KBM-7 (cell line): ENCODE results near the gene CMTM6.
"Not testable (repeated sequence)": the region's sequence is repeated elsewhere in the genome, so short reads cannot be mapped to it uniquely, and the experiment has no call there.

Source experiments
- DNase-seq: peaks from one replicate; pipeline ENCODE4 v3.0.0-alpha.2; 2015
- in situ Hi-C: fragments of 300-500 bp; cut with MboI; formaldehyde crosslinking; loops from 2 replicates; pipeline ENCODE4 v1.14.3; 2020; ENCODE audit warnings: low sequenced_read_pairs, low pct_unique_long_range_greater_than_20kb, mixed read lengths

Gene CMTM6

DNA sequence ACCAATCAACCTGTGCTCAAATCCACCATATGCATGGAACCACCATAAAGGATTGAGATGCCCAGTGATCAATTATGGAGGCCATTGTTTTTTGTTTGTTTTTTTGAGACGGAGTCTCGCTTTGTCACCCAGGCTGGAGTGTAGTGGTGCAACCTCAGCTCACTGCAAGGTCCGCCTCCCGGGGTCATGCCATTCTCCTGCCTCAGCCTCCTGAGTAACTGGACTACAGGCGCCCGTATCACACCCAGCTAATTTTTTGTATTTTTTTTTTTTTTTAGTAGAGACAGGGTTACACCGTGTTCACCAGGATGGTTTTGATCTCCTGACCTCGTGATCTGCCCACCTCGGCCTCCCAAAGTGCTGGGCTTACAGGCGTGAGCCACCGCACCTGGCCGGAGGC, 30.5 kb downstream of the CMTM6 start:
- DNase-seq, in situ Hi-C loops: not testable (repeated sequence)

DNA sequence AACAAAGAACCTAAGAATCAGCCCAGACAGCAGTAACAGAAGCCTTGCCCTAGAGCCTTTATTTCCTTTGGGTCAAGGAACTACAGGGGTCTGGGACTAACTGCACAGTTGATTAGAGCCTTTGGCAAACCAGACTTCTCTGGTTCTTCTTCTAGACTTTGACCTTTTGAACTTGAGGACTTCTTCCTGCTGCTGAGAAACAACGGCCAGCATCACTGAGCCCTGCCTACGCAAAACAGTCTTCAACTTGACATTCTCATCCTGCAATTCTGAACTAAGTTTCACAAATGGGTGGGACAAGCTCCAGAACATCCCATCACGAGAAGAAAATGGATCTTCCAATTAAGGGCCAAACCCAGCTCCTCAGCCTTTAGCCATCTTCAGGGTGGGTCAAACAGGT, 31.4 kb downstream of the CMTM6 start:
- in situ Hi-C loops: no loop called here

DNA sequence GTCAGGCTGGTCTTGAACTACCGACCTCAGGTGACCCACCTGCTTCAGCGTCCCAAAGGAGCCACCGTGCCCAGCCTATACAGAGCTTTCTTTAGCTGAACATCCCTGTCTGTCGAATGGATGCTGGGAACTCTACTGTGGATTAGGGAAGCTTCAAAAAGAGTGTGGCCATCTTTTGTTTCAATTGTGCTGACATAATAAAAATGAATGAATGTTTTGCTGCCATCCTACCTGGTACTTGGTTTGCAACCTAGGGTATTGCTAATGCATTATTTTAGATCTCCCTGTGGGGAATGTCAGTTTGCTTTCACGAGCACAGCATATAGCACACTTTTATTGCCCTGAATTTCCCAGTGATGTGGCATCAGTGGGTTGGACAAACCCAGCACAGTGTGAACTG, 32.3 kb downstream of the CMTM6 start:
- in situ Hi-C loops: no loop called here
- no peak for DNase-seq

More for the DNA sequence above, 31.4 kb downstream of the CMTM6 start:
- no peak for DNase-seq

DNA sequence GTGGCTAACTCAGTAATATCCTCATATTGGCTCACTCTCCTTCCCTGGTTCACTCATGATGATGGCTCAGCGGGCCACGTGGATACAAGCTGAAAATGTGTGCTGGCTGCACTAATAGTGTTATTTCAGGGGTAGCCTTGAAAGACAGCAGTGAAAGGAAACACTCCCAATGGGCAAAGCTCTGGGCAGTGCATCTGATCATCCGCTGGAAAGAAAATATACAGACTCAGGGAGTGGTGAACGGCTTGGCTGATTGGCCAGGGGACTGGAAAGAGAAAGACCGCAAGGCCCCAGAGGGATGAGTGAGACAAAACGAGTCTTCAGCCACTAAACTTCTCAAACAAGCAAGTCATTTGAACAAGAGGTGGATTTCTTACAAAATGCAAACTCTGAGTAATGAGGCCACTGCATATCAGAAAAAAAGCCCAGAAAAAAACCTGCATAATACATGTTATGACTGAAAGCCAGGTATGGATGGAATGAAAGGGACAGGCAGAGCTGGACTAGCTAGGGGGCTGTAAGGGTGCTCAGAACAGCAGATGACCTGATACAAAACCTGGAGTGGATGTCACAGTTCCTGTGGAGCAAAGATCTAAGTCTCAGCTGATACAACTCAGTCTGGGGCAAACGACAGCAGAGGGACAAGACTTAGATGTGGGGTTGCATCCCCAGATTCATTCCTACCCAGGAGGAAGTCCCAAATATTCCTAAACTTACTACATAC, 33.3 kb downstream of the CMTM6 start:
- in situ Hi-C loops: no loop called here
- DNase-seq: no peak

DNA sequence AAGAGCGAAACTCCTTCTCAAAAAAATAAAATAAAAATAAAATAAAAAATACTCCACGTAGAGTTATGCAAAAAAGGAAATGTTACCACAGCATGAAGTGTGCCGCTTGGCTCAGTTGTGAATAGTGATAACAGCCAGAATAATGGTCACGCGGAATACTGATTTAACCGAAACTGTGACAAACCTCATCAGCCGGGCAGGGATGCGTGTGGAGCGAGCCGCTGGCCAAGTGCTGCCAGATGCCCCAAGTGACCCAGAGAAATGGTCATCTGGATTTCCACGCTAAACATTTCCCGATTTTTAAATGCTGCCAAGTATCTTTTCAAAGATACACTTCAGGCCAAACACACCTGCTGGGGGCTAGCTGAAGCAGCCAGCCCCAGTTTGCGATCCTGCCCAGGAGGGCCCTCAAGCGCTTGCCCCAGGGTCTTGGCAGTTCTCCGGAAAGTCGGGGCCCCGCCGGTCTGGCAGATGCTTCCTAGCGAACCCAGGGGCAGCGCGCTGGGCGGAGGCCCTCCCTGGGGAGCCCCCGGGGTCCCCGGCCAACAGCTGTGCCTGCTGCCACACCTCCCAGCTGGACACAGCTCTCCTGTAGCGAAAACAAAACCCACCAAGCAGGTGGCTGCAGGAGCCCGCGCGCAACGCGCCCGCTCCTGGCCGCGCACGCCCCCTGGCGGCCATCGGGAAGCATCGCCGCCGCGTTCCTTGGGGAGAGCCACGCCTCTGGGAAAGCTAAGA, 35.1 kb downstream of the CMTM6 start:
- in situ Hi-C loops: no loop called here
- peak; percentile 79 for DNase-seq

DNA sequence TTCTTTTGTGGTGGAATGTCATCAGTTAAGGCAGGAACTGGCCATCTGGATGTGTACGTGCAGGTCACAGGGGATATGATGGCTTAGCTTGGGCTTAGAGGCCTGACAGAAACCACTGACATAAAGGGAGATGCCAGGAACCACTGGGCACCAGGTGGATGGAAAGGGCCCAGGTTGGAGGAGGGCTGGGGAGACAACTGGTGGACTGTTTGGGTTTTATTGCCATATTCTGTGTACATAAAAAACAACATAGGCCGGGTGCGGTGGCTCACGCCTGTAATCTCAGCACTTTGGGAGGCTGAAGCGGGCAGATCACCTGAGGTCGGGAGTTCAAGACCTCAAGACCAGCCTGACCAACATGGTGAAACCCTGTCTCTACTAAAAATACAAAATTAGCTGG, 35.8 kb downstream of the CMTM6 start:
- in situ Hi-C loops, DNase-seq: not testable (repeated sequence)

DNA sequence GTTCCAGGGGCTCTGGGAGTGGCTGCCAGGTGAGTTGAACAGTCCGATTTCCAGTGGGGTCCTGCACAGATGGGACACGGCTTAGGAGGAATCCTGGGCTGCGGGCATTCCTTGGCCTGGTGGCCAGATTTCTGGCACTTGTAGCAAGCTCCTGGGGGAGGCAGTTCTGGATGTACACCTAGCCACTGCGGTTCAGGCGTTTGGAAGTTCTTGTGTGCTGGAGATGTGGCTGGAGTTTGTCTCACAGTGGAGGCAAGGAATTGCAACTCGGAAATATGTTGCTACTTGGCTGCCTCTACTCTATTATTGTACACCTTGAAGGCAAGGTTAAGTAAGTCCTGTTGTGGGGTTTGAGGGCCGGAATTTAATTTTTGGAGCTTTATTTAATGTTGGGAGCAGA, 37.9 kb downstream of the CMTM6 start:
- in situ Hi-C loops, DNase-seq: not testable (repeated sequence)

DNA sequence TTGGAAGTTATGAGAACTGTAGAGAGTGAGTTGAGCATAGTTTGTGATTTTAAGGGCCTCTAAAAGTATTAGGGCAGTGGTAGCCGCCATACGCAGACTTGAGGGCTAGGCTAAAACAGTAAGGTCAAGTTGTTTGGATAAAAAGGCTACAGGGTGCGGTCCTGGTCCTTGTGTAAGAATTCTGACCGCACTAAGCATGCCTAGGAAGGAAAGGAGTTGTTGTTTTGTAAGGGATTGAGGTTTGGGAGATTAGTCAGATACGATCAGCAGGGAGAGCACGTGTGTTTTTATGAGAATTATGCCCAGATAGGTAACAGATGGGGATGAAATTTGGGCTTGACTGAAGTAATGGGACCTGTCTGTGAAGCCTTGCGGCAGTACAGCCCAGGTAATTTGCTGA, 39.2 kb downstream of the CMTM6 start:
- in situ Hi-C loops, DNase-seq: not testable (repeated sequence)

DNA sequence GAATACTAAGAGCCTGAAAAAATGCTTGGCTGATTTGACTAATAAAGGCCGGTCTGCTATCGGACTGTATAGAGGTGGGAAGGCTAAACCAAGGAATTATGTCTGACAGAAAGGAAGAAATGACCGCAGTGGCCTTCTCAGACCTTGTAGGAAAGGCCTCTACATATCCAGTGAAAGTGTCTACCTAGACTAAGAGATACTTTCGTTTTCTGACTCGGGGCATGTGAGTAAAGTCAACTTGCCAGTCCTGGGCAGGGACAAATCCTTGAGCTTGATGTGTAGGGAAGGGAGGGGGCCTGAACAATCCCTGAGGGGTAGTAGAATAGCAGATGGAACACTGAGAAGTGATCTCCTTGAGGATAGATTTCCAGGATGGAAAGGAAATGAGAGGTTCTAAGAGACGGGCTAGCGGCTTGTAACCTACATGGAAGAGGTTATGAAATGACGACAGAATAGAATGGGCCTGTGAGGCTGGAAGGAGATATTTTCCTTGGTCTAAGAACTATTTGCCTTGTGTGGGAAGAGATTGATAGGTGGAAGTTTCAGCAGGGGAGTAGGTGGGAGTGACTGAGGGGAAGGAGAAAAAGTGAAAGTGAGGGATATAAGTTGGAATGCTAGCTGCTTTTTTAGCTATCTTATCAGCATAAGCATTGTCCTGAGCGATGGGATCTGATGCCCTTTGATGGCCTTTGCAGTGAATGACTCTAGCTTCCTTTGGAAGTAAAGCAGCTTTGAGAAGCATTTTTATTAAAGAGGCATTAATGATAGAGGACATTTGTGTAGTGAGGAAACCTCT, 40.3 kb downstream of the CMTM6 start:
- DNase-seq, in situ Hi-C loops: not testable (repeated sequence)

DNA sequence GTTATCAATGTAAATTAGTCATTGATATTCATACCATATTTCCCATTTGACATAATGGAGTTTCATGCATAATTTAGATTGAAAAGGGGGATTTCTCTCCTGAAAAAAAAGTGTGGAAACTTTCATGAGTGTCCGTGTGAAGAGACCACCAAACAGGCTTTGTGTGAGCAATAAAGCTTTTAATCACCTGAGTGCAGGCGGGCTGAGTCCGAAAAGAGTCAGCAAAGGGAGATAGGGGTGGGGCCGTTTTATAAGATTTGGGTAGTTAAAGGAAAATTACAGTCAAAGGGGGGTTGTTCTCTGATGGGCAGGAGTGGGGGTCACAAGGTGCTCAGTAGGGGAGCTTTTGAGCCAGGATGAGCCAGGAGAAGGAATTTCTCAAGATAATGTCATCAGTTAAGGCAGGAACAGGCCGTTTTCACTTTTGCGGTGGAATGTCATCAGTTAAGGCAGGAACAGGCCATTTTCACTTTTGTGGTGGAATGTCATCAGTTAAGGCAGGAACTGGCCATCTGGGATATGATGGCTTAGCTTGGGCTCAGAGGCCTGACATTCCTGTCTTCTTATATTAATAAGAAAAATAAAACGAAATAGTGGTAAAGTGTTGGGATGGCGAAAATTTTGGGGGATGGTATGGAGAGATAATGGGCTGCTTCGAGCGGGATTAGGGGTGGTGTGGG, 41.7 kb downstream of the CMTM6 start:
- in situ Hi-C loops, DNase-seq: not testable (repeated sequence)

DNA sequence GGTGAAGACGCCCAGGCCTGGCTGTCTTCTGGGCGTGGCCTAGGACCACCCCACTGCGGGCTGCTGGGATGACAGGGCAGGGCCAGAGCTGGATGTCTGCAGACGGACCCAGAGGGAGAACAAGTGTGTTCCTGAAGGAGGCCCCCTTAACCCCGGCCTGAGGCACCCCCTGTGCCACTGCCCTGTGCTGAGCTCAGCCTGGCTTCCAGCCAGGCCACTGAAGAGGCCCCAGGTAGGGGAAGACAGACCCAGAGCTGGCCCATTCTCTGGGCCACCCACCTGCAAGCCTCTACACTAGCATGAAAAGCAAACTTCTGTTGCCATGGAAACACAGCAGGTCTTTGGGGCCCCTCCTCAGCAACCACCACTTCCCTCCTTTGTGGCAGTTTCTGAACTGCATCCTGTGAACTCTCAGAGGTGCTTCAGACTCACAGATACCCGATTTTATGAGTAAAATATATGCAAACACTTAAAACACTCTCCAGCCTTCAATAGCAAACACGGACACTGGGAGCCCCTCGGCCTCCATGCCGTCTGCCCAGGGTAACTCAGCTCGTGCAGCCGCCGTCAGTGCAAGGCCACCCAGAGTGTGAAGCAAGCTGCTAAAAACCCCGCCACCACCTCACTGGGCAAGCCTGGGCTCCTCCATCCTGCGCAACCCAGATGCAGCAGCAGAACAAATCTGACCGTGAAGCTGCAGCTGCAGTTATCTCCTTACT, 42.5 kb downstream of the CMTM6 start:
- DNase-seq: peak; percentile 43
- in situ Hi-C loops: no loop called here

DNA sequence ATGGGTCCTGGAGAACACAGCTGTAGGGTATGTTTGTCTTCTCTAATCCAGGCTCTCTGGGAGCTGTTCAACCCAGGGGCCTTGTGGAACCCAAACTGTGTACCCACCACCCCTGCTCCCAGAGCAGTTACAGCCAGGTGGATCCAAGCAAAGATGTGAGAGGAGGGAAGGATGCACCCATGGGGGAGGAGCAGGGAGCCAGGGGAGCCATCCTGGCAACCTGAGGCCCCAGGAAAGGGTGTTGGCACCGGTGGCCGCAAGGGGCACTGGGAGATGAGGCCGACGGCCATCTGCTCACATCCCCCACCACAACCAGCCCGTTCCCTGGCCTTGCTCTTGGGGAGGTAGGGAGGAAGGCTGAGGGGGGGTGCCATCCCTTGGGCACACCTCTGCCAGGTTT, 43.2 kb downstream of the CMTM6 start:
- in situ Hi-C loops: no loop called here
- DNase-seq: no peak

DNA sequence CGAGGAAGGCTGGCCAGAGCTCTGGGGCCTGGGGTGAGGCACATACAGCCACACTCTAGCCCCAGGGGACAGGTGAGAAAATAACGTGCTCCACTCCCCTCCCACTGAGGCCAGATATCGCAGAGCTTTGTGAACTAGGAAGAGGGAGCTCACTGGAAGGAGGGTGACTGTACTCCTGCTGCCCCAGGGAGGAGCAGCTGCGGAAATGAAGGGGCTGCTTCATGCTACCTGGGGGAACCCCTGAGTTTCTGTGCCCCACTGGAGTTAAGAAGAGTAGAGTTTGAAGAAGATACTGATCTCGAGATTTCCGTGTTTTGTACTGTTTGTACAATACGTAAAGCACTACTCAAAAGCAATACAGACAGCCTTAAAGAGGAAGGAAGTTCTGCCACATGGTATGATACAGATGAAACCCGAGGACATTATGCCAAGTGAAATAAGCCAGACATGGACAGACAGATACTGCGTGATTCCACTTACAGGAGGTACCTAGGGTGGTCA, 44.6 kb downstream of the CMTM6 start:
- DNase-seq: peak; percentile 77
- in situ Hi-C loops: no loop called here

DNA sequence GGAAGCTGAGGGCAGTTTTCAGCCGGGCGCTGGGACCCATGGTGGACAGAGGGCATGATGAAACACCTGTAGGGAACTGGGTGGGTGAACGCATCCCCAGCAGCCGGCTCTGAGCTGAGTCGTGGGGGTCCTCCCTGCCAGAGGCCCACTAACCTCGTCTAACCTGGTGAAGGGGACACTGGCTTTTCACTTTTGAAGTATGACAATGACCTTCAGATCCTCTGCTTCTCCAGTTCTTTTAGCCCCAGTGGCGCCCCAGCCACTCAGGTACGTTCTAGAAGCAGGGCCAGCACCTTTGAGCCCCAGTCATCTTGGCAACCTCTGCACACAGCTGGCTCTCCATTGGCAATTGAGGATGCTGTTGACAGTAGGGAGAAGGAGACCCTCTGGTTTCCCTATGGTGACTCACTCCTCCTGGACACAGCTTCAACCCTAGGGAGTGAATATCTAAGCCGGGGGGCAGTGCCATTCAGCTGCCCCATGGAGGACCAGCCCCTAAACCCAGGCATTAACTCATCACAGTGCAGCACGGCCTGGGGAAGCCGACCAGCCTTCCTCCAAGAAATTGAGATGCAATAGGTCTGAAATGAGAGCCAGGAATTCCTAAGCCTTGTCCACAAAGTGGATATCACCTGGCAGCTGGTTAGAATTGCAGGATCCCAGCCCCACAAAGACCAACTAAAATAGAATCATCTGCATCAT, 46.1 kb downstream of the CMTM6 start:
- in situ Hi-C loops: no loop called here
- no peak for DNase-seq

DNA sequence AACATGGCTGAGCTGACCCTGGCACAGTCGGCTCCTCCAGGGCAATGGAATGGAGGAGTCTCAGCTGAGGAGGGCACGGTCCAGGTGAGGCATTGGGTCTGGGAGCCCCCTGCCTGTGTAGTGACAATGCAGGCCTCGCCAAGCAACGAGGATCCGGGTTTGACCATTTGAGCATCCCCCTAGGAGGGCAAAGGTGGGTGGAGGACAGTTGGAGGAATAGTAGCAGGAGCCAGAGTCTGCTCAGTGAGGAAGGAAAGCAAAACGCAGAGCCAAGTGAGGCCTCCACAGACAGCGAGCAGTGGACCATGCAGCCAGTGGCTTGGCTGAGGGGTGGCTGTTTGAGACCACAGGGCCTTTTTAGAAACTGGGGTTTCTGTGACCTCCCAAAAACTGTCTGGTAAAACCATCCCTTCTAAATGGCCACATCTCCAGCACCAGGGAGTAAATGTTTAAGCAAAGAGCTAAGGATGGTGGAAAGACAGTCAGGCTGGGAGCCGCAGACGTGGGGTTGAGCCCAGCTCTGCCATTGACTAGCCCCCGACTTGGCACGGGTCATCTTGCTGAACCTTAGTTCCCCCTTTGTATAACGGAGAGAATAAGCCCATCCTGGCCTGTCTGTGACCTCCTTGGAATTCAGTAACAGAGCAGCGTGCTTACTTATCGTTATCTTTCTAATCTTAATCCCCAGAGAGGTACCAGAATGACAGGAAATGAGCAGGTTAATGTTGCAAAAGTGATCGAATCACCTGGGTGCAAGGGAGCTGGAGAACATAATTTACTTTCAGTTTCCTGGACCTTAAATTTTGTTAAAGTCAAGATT, 46.8 kb downstream of the CMTM6 start:
- no peak for DNase-seq
- in situ Hi-C loops: no loop called here

DNA sequence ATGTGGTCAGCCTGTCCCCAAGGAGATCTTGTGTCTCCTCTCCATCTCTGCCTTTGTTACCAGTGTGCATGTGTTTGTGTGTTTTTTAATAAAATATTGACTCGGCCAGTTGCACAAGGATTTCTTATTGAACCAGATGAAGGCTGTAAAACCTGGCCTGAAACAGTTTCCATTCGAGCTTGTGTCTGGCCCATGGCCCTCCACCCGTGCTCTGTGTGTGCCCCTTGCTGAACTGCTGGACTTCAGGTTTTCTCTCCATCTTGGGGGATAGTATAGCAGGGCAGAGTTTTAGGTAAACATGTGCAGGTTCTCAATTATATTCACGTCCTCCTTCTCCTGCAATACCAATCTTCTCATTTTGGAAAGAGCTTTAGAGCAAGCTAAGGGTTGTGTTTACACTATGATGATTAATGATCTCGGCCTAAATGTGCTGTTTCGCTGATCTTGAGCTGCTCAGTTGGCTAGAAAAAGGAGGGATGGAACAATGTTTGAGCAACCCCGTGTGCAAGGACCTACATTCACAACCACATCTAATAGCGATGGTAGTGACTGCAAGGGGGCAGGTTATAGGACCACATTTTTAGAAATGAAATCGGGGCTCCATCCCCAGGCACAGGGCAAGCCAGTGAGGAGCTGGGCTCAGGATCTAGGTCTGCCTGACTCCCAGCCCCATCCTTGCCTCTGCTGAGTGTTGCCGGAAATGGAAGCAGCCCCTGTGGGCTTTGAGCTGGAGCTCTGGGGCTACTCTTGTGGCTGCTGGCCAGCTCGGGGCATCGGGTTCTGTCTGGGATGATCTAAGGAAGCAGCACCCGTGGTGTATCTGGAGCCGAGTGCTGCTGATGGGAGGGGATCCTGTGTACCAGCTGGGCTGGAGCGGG, 47.7 kb downstream of the CMTM6 start:
- in situ Hi-C loops: no loop called here
- no peak for DNase-seq
